Neural cell (in vitro differentiated cells): ENCODE results near the gene AQP4. TPM values are rescaled to one million over a fixed set of nuclear protein-coding genes. Genes with fewer than 3 reads are reported as not detected.

Experiments
- H2AFZ ChIP-seq: fragments of 200-600, 300-800 bp; sonication (generic), shearing (Covaris generic); 2 replicates; pipeline ENCODE4 v1.6.0; 2014; ENCODE audit warnings: low read depth, mild to moderate bottlenecking, antibody characterized with exemption, low read length, moderate library complexity
- H3F3A ChIP-seq: fragments of 200-600 bp; shearing (Covaris generic); 2 replicates; pipeline ENCODE4 v1.6.1; 2016; ENCODE audit warnings: mild to moderate bottlenecking, moderate library complexity, mixed read lengths, antibody characterized with exemption, low read length; ENCODE audit not compliant: insufficient read depth, poor library complexity, severe bottlenecking
- H3K27ac ChIP-seq: fragments of 200-600, 300-800 bp; sonication (generic), shearing (Covaris generic); 2 replicates; pipeline ENCODE4 v1.5.1; 2014; ENCODE audit warnings: mild to moderate bottlenecking, low read length, moderate library complexity
- H3K27me3 ChIP-seq: fragments of 300-800, 200-600 bp; sonication (generic), shearing (Covaris generic); 2 replicates; pipeline ENCODE4 v1.6.0; 2014; ENCODE audit warnings: mild to moderate bottlenecking, low read depth, low read length, moderate library complexity; ENCODE audit not compliant: insufficient read depth
- H3K36me3 ChIP-seq: fragments of 300-800, 200-600 bp; sonication (generic), shearing (Covaris generic); 2 replicates; pipeline ENCODE4 v1.5.1; 2014; ENCODE audit warnings: mild to moderate bottlenecking, antibody characterized with exemption, low read length, moderate library complexity; ENCODE audit not compliant: insufficient read depth
- H3K4me2 ChIP-seq: fragments of 300-800, 200-600 bp; sonication (generic), shearing (Covaris generic); 2 replicates; pipeline ENCODE4 v1.6.0; 2014; ENCODE audit warnings: mild to moderate bottlenecking, low read length
- H3K4me3 ChIP-seq: fragments of 300-800, 200-600 bp; sonication (generic), shearing (Covaris generic); 2 replicates; pipeline ENCODE4 v1.5.1; 2014; ENCODE audit warnings: mild to moderate bottlenecking, low read length, moderate library complexity
- H3K79me2 ChIP-seq: fragments of 200-600 bp; shearing (Covaris generic); replicated peaks from 2 replicates; pipeline ENCODE4 v1.6.0; 2014; ENCODE audit warnings: mild to moderate bottlenecking, low read length, moderate library complexity; ENCODE audit not compliant: insufficient read depth
- H3K9ac ChIP-seq: fragments of 300-800, 200-600 bp; sonication (generic), shearing (Covaris generic); 2 replicates; pipeline ENCODE4 v1.6.1; 2016; ENCODE audit warnings: mild to moderate bottlenecking, low read length, mixed read lengths
- H3K9me2 ChIP-seq: fragments of 200-600 bp; shearing (Covaris generic); 2 replicates; pipeline ENCODE4 v1.6.1; 2016; ENCODE audit warnings: mild to moderate bottlenecking, low read length, mixed read lengths; ENCODE audit not compliant: insufficient read depth
- H3K9me3 ChIP-seq: fragments of 200-600, 300-800 bp; sonication (generic), shearing (Covaris generic); 2 replicates; pipeline ENCODE4 v1.6.1; 2016; ENCODE audit warnings: mild to moderate bottlenecking, mixed run types, low read length, moderate library complexity, mixed read lengths
- H4K20me1 ChIP-seq: fragments of 200-600 bp; shearing (Covaris generic); 2 replicates; pipeline ENCODE4 v1.6.1; 2016; ENCODE audit warnings: mild to moderate bottlenecking, mixed run types; ENCODE audit not compliant: insufficient read depth
- EP300 ChIP-seq: fragments of 450-650 bp; conservative IDR thresholded peaks from 2 replicates; pipeline ENCODE4 v1.6.1; 2014; ENCODE audit warnings: antibody characterized with exemption, mild to moderate bottlenecking, moderate library complexity; ENCODE audit not compliant: poor library complexity, severe bottlenecking
- EZH2 ChIP-seq: fragments of 200-600, 300-800 bp; shearing (Covaris generic), sonication (generic); IDR thresholded peaks from 2 replicates; pipeline ENCODE4 v1.6.1; 2014; ENCODE audit warnings: antibody characterized with exemption, low read length, borderline replicate concordance, mild to moderate bottlenecking; ENCODE audit not compliant: insufficient read depth, poor library complexity, severe bottlenecking
- MXI1 ChIP-seq: fragments of 450-650 bp; conservative IDR thresholded peaks from 2 replicates; pipeline ENCODE4 v1.6.1; 2014; ENCODE audit warnings: antibody characterized with exemption, mild to moderate bottlenecking; ENCODE audit not compliant: poor library complexity, severe bottlenecking
- POLR2AphosphoS5 ChIP-seq: IDR thresholded peaks from 2 replicates; pipeline ENCODE4 v1.6.1; 2012
- RAD21 ChIP-seq: fragments of 450-650 bp; conservative IDR thresholded peaks from 2 replicates; pipeline ENCODE4 v1.6.1; 2014; ENCODE audit warnings: antibody characterized with exemption, mild to moderate bottlenecking, moderate library complexity
- REST ChIP-seq: IDR thresholded peaks from 2 replicates; pipeline ENCODE4 v1.6.1; 2012; ENCODE audit warnings: borderline replicate concordance
- SMC3 ChIP-seq: fragments of 450-650 bp; conservative IDR thresholded peaks from 2 replicates; pipeline ENCODE4 v1.6.1; 2014; ENCODE audit warnings: antibody characterized with exemption, mild to moderate bottlenecking, moderate library complexity; ENCODE audit not compliant: poor library complexity
- TAF1 ChIP-seq: IDR thresholded peaks from 2 replicates; pipeline ENCODE4 v1.6.1; 2012; ENCODE audit warnings: low read depth
- polyA plus RNA-seq: library from polyadenylated mRNA; depleted of rRNA; stranded (reverse); fragments of >200 nt; gene quantifications from 2 replicates; pipeline ENCODE4 v1.2.3, GENCODE V29; 2014
- TF ChIP-seq, protein P1 (sequence below): fragments of 450-650 bp; IDR thresholded peaks from 2 replicates; pipeline ENCODE4 v1.5.1; 2014; ENCODE audit warnings: antibody characterized with exemption, mild to moderate bottlenecking, moderate library complexity; ENCODE audit not compliant: poor library complexity, severe bottlenecking

The AQP4 gene
- polyA plus RNA-seq, 1 donor from 2014 or later, result 0.24 TPM

DNA sequence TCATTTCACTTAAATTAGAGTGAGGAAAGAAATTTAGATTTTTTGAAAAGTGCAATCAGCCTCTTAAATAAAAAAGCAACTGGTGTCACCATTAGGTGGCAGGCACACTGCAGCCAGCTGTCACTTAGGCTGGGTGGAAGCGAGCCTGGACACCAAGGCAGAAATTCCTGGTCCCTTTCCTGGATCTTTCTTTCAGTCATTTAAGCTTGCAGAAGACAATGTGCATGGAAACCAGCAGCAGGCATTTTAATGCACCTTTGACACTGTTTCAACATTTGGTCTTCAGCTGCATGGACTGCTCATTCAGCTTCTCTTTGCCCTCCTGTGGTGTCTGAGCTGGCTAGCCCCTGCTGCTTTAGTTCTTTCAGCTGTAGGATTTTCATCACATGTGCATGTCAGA, 61.0 kb downstream of the AQP4 start:
- peak overlapping the region; percentile 10 for H3K4me3 ChIP-seq
- H3K27me3 ChIP-seq, result no peaks in the 10 kb centered on the region
- H3K9ac ChIP-seq, result no peak overlapping the region
- H3K9me2 ChIP-seq, result no peaks in the 10 kb centered on the region
- no peaks in the 10 kb centered on the region for H3K9me3 ChIP-seq
- peak overlapping the region; percentile 8 for H3K27ac ChIP-seq
- no peaks in the 10 kb centered on the region for H3K36me3 ChIP-seq
- H3F3A ChIP-seq, result no peaks in the 10 kb centered on the region
- H3K79me2 ChIP-seq, result no peaks in the 10 kb centered on the region
- H2AFZ ChIP-seq, result no peak overlapping the region
- H4K20me1 ChIP-seq, result no peaks in the 10 kb centered on the region
- TF ChIP-seq SMC3, result peak; percentile 48
- no peak for TF ChIP-seq REST
- TF ChIP-seq, protein P1, sequence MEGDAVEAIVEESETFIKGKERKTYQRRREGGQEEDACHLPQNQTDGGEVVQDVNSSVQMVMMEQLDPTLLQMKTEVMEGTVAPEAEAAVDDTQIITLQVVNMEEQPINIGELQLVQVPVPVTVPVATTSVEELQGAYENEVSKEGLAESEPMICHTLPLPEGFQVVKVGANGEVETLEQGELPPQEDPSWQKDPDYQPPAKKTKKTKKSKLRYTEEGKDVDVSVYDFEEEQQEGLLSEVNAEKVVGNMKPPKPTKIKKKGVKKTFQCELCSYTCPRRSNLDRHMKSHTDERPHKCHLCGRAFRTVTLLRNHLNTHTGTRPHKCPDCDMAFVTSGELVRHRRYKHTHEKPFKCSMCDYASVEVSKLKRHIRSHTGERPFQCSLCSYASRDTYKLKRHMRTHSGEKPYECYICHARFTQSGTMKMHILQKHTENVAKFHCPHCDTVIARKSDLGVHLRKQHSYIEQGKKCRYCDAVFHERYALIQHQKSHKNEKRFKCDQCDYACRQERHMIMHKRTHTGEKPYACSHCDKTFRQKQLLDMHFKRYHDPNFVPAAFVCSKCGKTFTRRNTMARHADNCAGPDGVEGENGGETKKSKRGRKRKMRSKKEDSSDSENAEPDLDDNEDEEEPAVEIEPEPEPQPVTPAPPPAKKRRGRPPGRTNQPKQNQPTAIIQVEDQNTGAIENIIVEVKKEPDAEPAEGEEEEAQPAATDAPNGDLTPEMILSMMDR, result peak; percentile 58
- no peak for TF ChIP-seq TAF1
- peak; percentile 57 for TF ChIP-seq RAD21
- no peak overlapping the region for H3K4me2 ChIP-seq

GRCh38 chr18:26803643-26804042, 61.9 kb downstream of the AQP4 start:
- H3K9ac ChIP-seq, result no peak overlapping the region
- peak overlapping the region; percentile 8 for H3K27ac ChIP-seq
- H2AFZ ChIP-seq, result no peak overlapping the region
- TF ChIP-seq, protein P1, result no peak
- TF ChIP-seq TAF1, result no peak
- TF ChIP-seq REST, result no peak
- no peak for TF ChIP-seq EZH2
- no peak for TF ChIP-seq MXI1
- TF ChIP-seq RAD21, result no peak
- no peak for TF ChIP-seq SMC3
- TF ChIP-seq POLR2AphosphoS5, result no peak
- TF ChIP-seq EP300, result no peak
- no peaks in the 10 kb centered on the region for H3K27me3 ChIP-seq
- no peaks in the 10 kb centered on the region for H3K9me2 ChIP-seq
- H4K20me1 ChIP-seq, result no peaks in the 10 kb centered on the region
- H3K9me3 ChIP-seq, result no peaks in the 10 kb centered on the region
- no peaks in the 10 kb centered on the region for H3K79me2 ChIP-seq
- no peaks in the 10 kb centered on the region for H3K36me3 ChIP-seq
- no peak overlapping the region for H3K4me2 ChIP-seq
- H3F3A ChIP-seq, result no peaks in the 10 kb centered on the region
- no peak overlapping the region for H3K4me3 ChIP-seq
